Activated naive CD8-positive, alpha-beta T cell treated with anti-CD3 and anti-CD28 coated beads, Interleukin-2, amount 50 U/mL, for 24 hours (primary cell): ENCODE data around the gene PRKCD.

ENCODE experiments used
- ATAC-seq: fragments of 150-1000 bp; cut with Tn5 transposase; one replicate; pipeline ENCODE4 v1.10.0; 2021
- DNase-seq: peaks from one replicate; pipeline ENCODE4 v3.0.0; 2021
- H3K27ac Mint-ChIP-seq: one replicate; pipeline ENCODE4 v1.8.0; 2021; ENCODE audit warnings: mild to moderate bottlenecking, mixed read lengths
- H3K27me3 Mint-ChIP-seq: one replicate; pipeline ENCODE4 v1.8.0; 2021; ENCODE audit warnings: mixed read lengths
- H3K36me3 Mint-ChIP-seq: one replicate; pipeline ENCODE4 v1.8.0; 2021; ENCODE audit warnings: low read depth, mixed read lengths
- H3K4me1 Mint-ChIP-seq: one replicate; pipeline ENCODE4 v1.8.0; 2021; ENCODE audit warnings: mixed read lengths
- H3K4me3 Mint-ChIP-seq: one replicate; pipeline ENCODE4 v1.8.0; 2021; ENCODE audit warnings: mild to moderate bottlenecking, moderate library complexity, mixed read lengths
- H3K9me3 Mint-ChIP-seq: one replicate; pipeline ENCODE4 v1.8.0; 2021; ENCODE audit warnings: mixed read lengths

PRKCD gene

DNA sequence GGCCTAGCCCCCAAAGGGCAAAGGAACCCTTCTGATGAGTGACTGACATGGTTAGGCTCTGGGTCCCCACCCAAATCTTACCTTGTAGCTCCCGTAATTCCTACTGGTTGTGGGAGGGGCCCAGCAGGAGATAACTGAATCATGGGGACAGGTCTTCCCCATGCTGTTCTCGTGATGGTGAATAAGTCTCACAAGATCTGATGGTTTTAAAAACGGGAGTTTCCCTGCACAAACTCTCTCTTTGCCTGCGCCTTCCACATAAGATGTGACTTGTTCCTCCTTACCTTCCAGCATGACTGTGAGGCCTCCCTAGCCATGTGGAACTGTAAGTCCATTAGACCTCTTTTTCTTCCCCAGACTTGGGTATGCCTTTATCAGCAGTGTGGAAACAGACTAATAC, 77.9 kb downstream of the PRKCD start:
- H3K9me3 Mint-ChIP-seq: no peaks in the 10 kb centered on the region
- ATAC-seq (no peak), DNase-seq (no peak)
- H3K36me3 Mint-ChIP-seq: peaks cover 22% of the 10 kb centered on the region
- H3K4me3 Mint-ChIP-seq: no peak overlapping the region
- H3K27me3 Mint-ChIP-seq: no peaks in the 10 kb centered on the region
- H3K4me1 Mint-ChIP-seq: peaks cover 3% of the 10 kb centered on the region
- H3K27ac Mint-ChIP-seq: no peak overlapping the region

DNA sequence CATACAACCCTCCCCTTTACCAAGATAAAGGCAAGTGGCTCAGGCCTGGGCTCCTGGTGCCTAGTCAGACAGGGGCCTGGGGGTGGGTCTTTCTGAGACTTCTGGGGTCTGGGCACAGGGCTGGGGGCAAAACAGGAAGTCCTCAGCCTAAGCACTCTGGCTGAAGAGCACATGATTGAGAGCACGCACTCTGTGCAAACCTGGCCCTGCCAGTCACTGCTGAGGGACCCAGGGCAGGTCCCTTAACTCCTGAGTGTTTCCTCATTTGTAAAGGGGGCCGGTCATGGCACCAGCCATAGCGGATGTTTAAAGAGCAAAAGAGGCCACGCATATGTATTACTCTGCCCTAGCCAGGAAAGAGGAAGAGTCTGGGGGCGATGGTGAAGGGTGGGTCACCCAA, 78.8 kb downstream of the PRKCD start:
- Mint-ChIP-seq H3K36me3 (peaks cover 20% of the 10 kb centered on the region), H3K4me3 (no peak overlapping the region), H3K27me3 (no peaks in the 10 kb centered on the region), H3K9me3 (no peaks in the 10 kb centered on the region), H3K27ac (no peak overlapping the region), H3K4me1 (peaks cover 3% of the 10 kb centered on the region)
- no peak for ATAC-seq
- DNase-seq: no peak

GRCh38 chr3:53240989-53241972, 80.3 kb downstream of the PRKCD start:
- Mint-ChIP-seq H3K27ac (no peak overlapping the region), H3K4me3 (no peak overlapping the region), H3K27me3 (no peaks in the 10 kb centered on the region), H3K4me1 (peaks cover 6% of the 10 kb centered on the region), H3K36me3 (peaks cover 26% of the 10 kb centered on the region), H3K9me3 (no peaks in the 10 kb centered on the region)
- DNase-seq (no peak), ATAC-seq (no peak)

DNA sequence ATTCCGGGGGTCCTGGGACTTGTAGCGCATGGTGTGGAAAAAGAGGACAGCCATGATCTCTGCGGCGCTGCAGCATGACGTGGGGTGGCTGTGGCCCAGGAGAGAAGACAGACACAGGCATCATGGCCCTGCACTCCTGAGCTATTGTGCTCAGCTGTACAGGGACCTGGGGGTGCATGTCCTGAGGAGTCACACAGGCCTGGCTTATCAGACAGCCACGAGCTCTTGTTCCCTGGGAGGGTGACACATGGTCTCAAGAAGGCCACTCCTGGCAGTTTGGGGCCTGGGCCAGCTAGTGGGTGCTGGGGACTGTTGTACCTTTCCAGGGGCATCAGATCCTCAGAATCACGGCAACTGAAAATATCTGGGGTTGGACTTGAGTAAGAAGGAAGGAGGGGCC, 81.1 kb downstream of the PRKCD start:
- ATAC-seq (no peak), DNase-seq (no peak)
- H3K4me1 Mint-ChIP-seq: peaks cover 5% of the 10 kb centered on the region
- no peaks in the 10 kb centered on the region for H3K27me3 Mint-ChIP-seq
- peaks cover 25% of the 10 kb centered on the region for H3K36me3 Mint-ChIP-seq
- no peak overlapping the region for H3K4me3 Mint-ChIP-seq
- no peaks in the 10 kb centered on the region for H3K9me3 Mint-ChIP-seq
- no peak overlapping the region for H3K27ac Mint-ChIP-seq
